IMR-90 (cell line): ENCODE measurements around the gene ZNF341. TPM values are rescaled to one million over a fixed set of nuclear protein-coding genes. Genes with fewer than 3 reads are reported as not detected.

Source experiments
- ATAC-seq: fragments of 200-7000 bp; cut with Tn5 transposase; 2 replicates; pipeline ENCODE4 v1.9.1; 2020; ENCODE audit warnings: low read depth, mild to moderate bottlenecking, moderate library complexity
- BruUV-seq: library from RNA; stranded (reverse); fragments of 400-500 nt; replicated peaks from 2 replicates; lab custom pipeline; 2021; lab: Mats Ljungman, UMichigan
- CTCF ChIA-PET: fragments of 300-600 bp; formaldehyde crosslinking; extraction: SDS; loops from one replicate; lab custom pipeline; 2021; ENCODE audit warnings: antibody characterized with exemption; lab: Yijun Ruan, JAX
- POLR2A ChIA-PET: fragments of 300-600 bp; sonication (Branson Sonifier 250); formaldehyde crosslinking; loops from one replicate; lab custom pipeline; 2022; ENCODE audit warnings: antibody characterized with exemption; ENCODE audit not compliant: unreplicated experiment; lab: Charles Lee
- DNase-seq: peaks from one replicate; pipeline ENCODE4 v3.0.0; 2013
- H2AFZ ChIP-seq: replicated peaks from 2 replicates; pipeline ENCODE3; 2013; ENCODE audit warnings: low read length, mild to moderate bottlenecking; ENCODE audit not compliant: poor library complexity
- H2AK5ac ChIP-seq: 2 replicates; pipeline ENCODE4 v1.6.1; 2013; ENCODE audit warnings: low read depth, low read length, inconsistent platforms
- H2AK9ac ChIP-seq: replicated peaks from 2 replicates; pipeline ENCODE3; 2013; ENCODE audit warnings: mild to moderate bottlenecking, low read depth, low read length, moderate library complexity; ENCODE audit not compliant: poor library complexity
- H2BK120ac ChIP-seq: 2 replicates; pipeline ENCODE4 v1.6.1; 2013; ENCODE audit warnings: low read depth, low read length, inconsistent platforms
- H2BK15ac ChIP-seq: 3 replicates; pipeline ENCODE4 v1.6.1; 2013; ENCODE audit warnings: low read depth, low read length, inconsistent platforms
- H2BK20ac ChIP-seq: 2 replicates; pipeline ENCODE4 v1.6.1; 2013; ENCODE audit warnings: low read depth, mild to moderate bottlenecking, inconsistent platforms, low read length, moderate library complexity
- H2BK5ac ChIP-seq: 2 replicates; pipeline ENCODE4 v1.6.1; 2013; ENCODE audit warnings: mild to moderate bottlenecking, low read depth, low read length, inconsistent platforms; ENCODE audit not compliant: poor library complexity, severe bottlenecking
- H3K14ac ChIP-seq: replicated peaks from 2 replicates; pipeline ENCODE4 v1.6.1; 2013; ENCODE audit warnings: low read depth, low read length, inconsistent platforms
- H3K18ac ChIP-seq: 2 replicates; pipeline ENCODE4 v1.6.1; 2013; ENCODE audit warnings: low read depth, low read length, control low read depth
- H3K23ac ChIP-seq: 2 replicates; pipeline ENCODE4 v1.6.1; 2013; ENCODE audit warnings: low read depth, low read length, inconsistent platforms
- H3K27ac ChIP-seq: 2 replicates; pipeline ENCODE4 v1.5.1; 2013; ENCODE audit warnings: mild to moderate bottlenecking, control low read depth, low read length; ENCODE audit not compliant: insufficient read depth
- H3K27me3 ChIP-seq: 2 replicates; pipeline ENCODE4 v1.6.1; 2013; ENCODE audit warnings: low read length; ENCODE audit not compliant: control insufficient read depth, insufficient read depth
- H3K36me3 ChIP-seq: 2 replicates; pipeline ENCODE4 v1.6.1; 2013; ENCODE audit warnings: low read length, mixed read lengths; ENCODE audit not compliant: control insufficient read depth, insufficient read depth
- H3K4ac ChIP-seq: 2 replicates; pipeline ENCODE4 v1.6.1; 2013; ENCODE audit warnings: low read depth, low read length, inconsistent platforms
- H3K4me1 ChIP-seq: 2 replicates; pipeline ENCODE4 v1.6.1; 2013; ENCODE audit warnings: low read length, mixed read lengths; ENCODE audit not compliant: control insufficient read depth, insufficient read depth
- H3K4me2 ChIP-seq: 2 replicates; pipeline ENCODE4 v1.6.1; 2013; ENCODE audit warnings: low read depth, mild to moderate bottlenecking, control low read depth, low read length, moderate library complexity
- H3K4me3 ChIP-seq: 2 replicates; pipeline ENCODE4 v1.5.1; 2013; ENCODE audit warnings: low read depth, mild to moderate bottlenecking, control low read depth, low read length, moderate library complexity; ENCODE audit not compliant: insufficient read depth
- H3K56ac ChIP-seq: 2 replicates; pipeline ENCODE4 v1.6.1; 2013; ENCODE audit warnings: low read length, inconsistent platforms; ENCODE audit not compliant: insufficient read depth; ENCODE audit errors: extremely low read depth
- H3K79me1 ChIP-seq, 2 experiments: 2 replicates each; pipeline ENCODE4 v1.6.1; 2013; ENCODE audit warnings: low read length in 2 of 2, inconsistent platforms in 1 of 2, low read depth in 1 of 2
- H3K9ac ChIP-seq: 2 replicates; pipeline ENCODE4 v1.6.1; 2013; ENCODE audit warnings: low read depth, low read length, control low read depth
- H3K9me1 ChIP-seq: 2 replicates; pipeline ENCODE4 v1.6.1; 2013; ENCODE audit warnings: low read length, inconsistent platforms; ENCODE audit not compliant: insufficient read depth
- H3K9me3 ChIP-seq: 2 replicates; pipeline ENCODE4 v1.6.1; 2013; ENCODE audit warnings: low read length; ENCODE audit not compliant: control insufficient read depth, insufficient read depth
- H4K20me1 ChIP-seq: 2 replicates; pipeline ENCODE4 v1.6.1; 2013; ENCODE audit warnings: low read length, inconsistent platforms; ENCODE audit not compliant: insufficient read depth
- H4K5ac ChIP-seq: 2 replicates; pipeline ENCODE4 v1.6.1; 2013; ENCODE audit warnings: mild to moderate bottlenecking, low read depth, low read length, control low read depth
- H4K8ac ChIP-seq, 2 experiments: 2 replicates each; pipeline ENCODE4 v1.6.1; 2013; ENCODE audit warnings: low read depth in 2 of 2, low read length in 2 of 2, control low read depth in 1 of 2, inconsistent platforms in 1 of 2
- H4K91ac ChIP-seq: 2 replicates; pipeline ENCODE4 v1.6.1; 2013; ENCODE audit warnings: low read depth, low read length, inconsistent platforms; ENCODE audit not compliant: insufficient read depth
- BHLHE40 ChIP-seq: fragments of 150-350 bp; IDR thresholded peaks from 2 replicates; pipeline ENCODE4 v1.6.1; 2016; ENCODE audit warnings: mild to moderate bottlenecking, low read depth, low read length
- CEBPB ChIP-seq: IDR thresholded peaks from 2 replicates; pipeline ENCODE4 v1.6.1; 2012; ENCODE audit warnings: low read depth, low read length, improper control_type of control experiment
- MAFK ChIP-seq: IDR thresholded peaks from 2 replicates; pipeline ENCODE4 v1.6.1; 2012; ENCODE audit warnings: low read depth, low read length, improper control_type of control experiment
- NFE2L2 ChIP-seq: fragments of 150-350 bp; IDR thresholded peaks from 2 replicates; pipeline ENCODE4 v1.6.1; 2016; ENCODE audit warnings: low read depth, mild to moderate bottlenecking, low read length
- RAD21 ChIP-seq: IDR thresholded peaks from 2 replicates; pipeline ENCODE4 v1.6.1; 2012; ENCODE audit warnings: low read length, improper control_type of control experiment
- USF2 ChIP-seq: fragments of 150-350 bp; IDR thresholded peaks from 2 replicates; pipeline ENCODE4 v1.6.1; 2017; ENCODE audit warnings: mild to moderate bottlenecking, antibody characterized with exemption, low read length, low read depth
- WGBS, 2 experiments: methylation state at CpG; one replicate each; pipeline versions ENCODE4 v1.1.5 to v1.1.7; 2013; ENCODE audit warnings: missing lambda C conversion rate in 2 of 2; ENCODE audit not compliant: insufficient read length in 1 of 2; ENCODE audit errors: extremely low coverage in 2 of 2; 5-methylcytosine and 5-hydroxymethylcytosine counted together
- dilution Hi-C: fragments of 300-500 bp; cut with HindIII; formaldehyde crosslinking; loops from one replicate; pipeline ENCODE4 v1.14.3; 2018; ENCODE audit warnings: low sequenced_read_pairs; ENCODE audit not compliant: unreplicated experiment
- in situ Hi-C: fragments of 300-500 bp; cut with MboI; formaldehyde crosslinking; loops from 3 replicates; pipeline ENCODE4 v1.14.3; 2019; ENCODE audit warnings: low sequenced_read_pairs, inconsistent platforms, mixed read lengths
- intact Hi-C: fragments of 100-400 bp; cut with micrococcal nuclease; formaldehyde crosslinking; loops from 2 replicates; pipeline ENCODE4 v1.10.0; 2022
- polyA plus RNA-seq, 3 experiments: library from polyadenylated mRNA; depleted of rRNA; stranded (reverse); fragments of >200 nt; gene quantifications; 2 replicates each; pipeline ENCODE4 v1.2.3, GENCODE V29; 2012; ENCODE audit warnings: low replicate concordance in 1 of 3
- total RNA-seq: library from RNA; depleted of rRNA; stranded (reverse); fragments of >200 nt; gene quantifications from 2 replicates; pipeline ENCODE4 v1.2.3, GENCODE V29; 2012
- TF ChIP-seq, protein P1 (sequence below): conservative IDR thresholded peaks from 2 replicates; pipeline ENCODE4 v1.5.1; 2012; ENCODE audit warnings: mild to moderate bottlenecking, low read depth, low read length, improper control_type of control experiment

Gene ZNF341
- total and polyA plus RNA-seq, 2 of the 4 experiments (the other 2 are of a cell fraction) = 1.1 to 3.4 TPM

DNA sequence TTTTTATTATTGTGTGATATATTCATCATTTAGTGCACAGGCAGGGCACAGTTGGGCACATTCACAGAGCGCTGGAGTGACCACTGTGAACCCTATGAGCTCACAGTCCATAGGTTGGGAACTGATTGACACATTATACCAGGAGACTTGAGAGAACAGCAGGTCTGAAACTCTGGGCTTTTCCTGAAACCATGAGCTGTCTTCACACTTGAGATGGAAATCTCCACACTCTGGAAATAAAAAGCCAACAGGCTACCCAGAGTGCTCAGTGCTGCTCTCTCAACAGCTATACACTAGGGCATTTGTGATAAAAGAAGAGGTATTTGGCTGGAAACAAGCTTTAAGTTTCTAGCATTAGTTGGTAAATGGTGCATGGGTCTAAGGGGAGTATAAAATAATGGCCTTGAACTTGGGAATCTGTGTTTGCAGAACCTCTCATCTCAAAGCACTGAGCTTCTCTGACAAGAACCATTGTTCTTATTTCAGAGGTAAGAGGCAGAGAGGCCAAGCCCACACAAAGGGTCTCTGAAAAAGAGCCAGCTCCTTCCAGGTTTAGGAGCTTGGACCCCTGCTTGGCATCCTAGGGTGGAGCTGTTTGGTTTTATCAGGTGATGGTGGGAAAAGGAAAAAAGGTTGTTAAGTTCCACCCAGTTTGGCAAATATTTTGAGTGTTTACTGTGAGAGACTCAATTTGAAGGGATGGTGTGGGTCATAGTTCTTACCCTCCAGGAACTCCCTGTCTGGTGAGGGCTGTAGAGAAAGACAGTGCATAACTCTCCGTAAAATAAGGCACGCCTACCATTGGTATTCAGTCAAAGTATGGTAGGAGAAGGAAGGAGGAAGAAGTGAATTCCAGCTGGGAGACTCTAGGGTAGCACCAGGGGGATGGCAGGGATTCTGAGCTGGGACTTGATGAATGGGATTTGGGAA lies 93.8 kb downstream of the ZNF341 start:
- Histone ChIP-seq H3K27ac (no peak overlapping the region), H4K91ac (no peak overlapping the region)

More for the DNA sequence above, 93.8 kb downstream of the ZNF341 start:
- Histone ChIP-seq H2AFZ (no peak overlapping the region), H4K20me1 (peaks cover 97% of the 10 kb centered on the region), H2BK20ac (no peak overlapping the region), H3K56ac (no peak overlapping the region), H3K79me1 (peaks cover 53 to 91% of the 10 kb centered on the region in 2 experiments), H2BK120ac (no peak overlapping the region), H3K9me3 (no peaks in the 10 kb centered on the region), H3K4me1 (peaks cover 25% of the 10 kb centered on the region), H3K9ac (no peak overlapping the region), H4K5ac (no peak overlapping the region), H3K27me3 (no peaks in the 10 kb centered on the region), H2AK9ac (no peak overlapping the region), H3K18ac (no peak overlapping the region), H3K4me3 (no peak overlapping the region), H3K14ac (no peak overlapping the region), H3K36me3 (peaks cover 3% of the 10 kb centered on the region; the same call in 1 of the 2 replicates), H3K23ac (peak overlapping the region; percentile 40; the same call in 1 of the 2 replicates), H3K9me1 (peaks cover 52% of the 10 kb centered on the region), H2AK5ac (no peak overlapping the region), H3K4ac (no peak overlapping the region), H4K8ac (no peak overlapping the region), H2BK5ac (no peak overlapping the region), H2BK15ac (no peak overlapping the region), H3K4me2 (no peak overlapping the region; the same call in 1 of the 2 replicates)
- DNase-seq (no peak), ATAC-seq (no peak)
- BruUV-seq = no TSS peak
- intact Hi-C loops = no loop called here
- TF ChIP-seq USF2 (no peak), MAFK (no peak), NFE2L2 (no peak), BHLHE40 (no peak), RAD21 (no peak), CEBPB (no peak)
- TF ChIP-seq, protein P1, sequence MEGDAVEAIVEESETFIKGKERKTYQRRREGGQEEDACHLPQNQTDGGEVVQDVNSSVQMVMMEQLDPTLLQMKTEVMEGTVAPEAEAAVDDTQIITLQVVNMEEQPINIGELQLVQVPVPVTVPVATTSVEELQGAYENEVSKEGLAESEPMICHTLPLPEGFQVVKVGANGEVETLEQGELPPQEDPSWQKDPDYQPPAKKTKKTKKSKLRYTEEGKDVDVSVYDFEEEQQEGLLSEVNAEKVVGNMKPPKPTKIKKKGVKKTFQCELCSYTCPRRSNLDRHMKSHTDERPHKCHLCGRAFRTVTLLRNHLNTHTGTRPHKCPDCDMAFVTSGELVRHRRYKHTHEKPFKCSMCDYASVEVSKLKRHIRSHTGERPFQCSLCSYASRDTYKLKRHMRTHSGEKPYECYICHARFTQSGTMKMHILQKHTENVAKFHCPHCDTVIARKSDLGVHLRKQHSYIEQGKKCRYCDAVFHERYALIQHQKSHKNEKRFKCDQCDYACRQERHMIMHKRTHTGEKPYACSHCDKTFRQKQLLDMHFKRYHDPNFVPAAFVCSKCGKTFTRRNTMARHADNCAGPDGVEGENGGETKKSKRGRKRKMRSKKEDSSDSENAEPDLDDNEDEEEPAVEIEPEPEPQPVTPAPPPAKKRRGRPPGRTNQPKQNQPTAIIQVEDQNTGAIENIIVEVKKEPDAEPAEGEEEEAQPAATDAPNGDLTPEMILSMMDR = no peak
- dilution Hi-C loops = no loop called here
- POLR2A ChIA-PET = no interaction called here
- CTCF ChIA-PET = interaction anchor here (1.1 kb wide), 1 partner anchor 8 kb away, joined by 3 read pairs; no protein-coding TSS in a partner anchor
- WGBS, 2 experiments = 100% methylated on average over 1 of the region's 3 CpGs; no CpG with 5 or more reads in 1 of the 2 experiments
- in situ Hi-C loops = no loop called here
